ENCODE data around the gene MARCHF4. TPM values are rescaled to one million over a fixed set of nuclear protein-coding genes. Genes with fewer than 3 reads are reported as not detected.

Gene MARCHF4
- total and polyA plus RNA-seq, 2 of the 8 experiments (the other 6 are each of a cell fraction or from before 2014, with no cell fraction given): 1.9 to 2.9 TPM

- no peak overlapping the region for H3K9ac ChIP-seq (replicated peaks in 1 of 4; ENCODE audit: extremely low read depth in 1 of 4, low read depth in 3 of 4, low read length in 3 of 4)
- H3K56ac ChIP-seq (replicated peaks; ENCODE audit: insufficient read length, low read depth, low read length): no peak overlapping the region
- TF ChIP-seq FOSL1 (IDR thresholded peaks at IDR 0.05; ENCODE audit: insufficient read depth, low read depth, low read length) (no peak), ASH2L (IDR thresholded peaks at IDR 0.05; ENCODE audit: low read length) (no peak), NANOG (IDR thresholded peaks at IDR 0.05; ENCODE audit: insufficient read depth, low read depth, low read length, poor library complexity, severe bottlenecking) (no peak), BCL11A (IDR thresholded peaks at IDR 0.05; ENCODE audit: low read depth in 2 of 2, low read length in 2 of 2) (no peak), NRF1 (IDR thresholded peaks at IDR 0.05; ENCODE audit: low read depth, low read length) (no peak), PHF8 (conservative IDR thresholded peaks at IDR 0.05; ENCODE audit: low read depth, low read length) (no peak), RFX5 (IDR thresholded peaks at IDR 0.05; ENCODE audit: borderline replicate concordance, low read depth, low read length) (no peak), E2F6 (IDR thresholded peaks at IDR 0.05) (no peak), KDM1A (IDR thresholded peaks at IDR 0.05; ENCODE audit: borderline replicate concordance, low read length) (no peak), CEBPB (IDR thresholded peaks at IDR 0.05; ENCODE audit: low read depth, low read length) (no peak), TEAD4 (IDR thresholded peaks at IDR 0.05; ENCODE audit: low read depth, low read length) (no peak), SP4 (IDR thresholded peaks at IDR 0.05; ENCODE audit: low read length) (no peak)
- H2BK15ac ChIP-seq (ENCODE audit: low read length): no peak overlapping the region
- H3K4ac ChIP-seq (replicated peaks; ENCODE audit: insufficient read length, low read depth, low read length): no peak overlapping the region
- no peaks in the 10 kb centered on the region for H3K4me1 ChIP-seq (replicated peaks in 1 of 4; ENCODE audit: control insufficient read depth in 3 of 4, insufficient read depth in 4 of 4, low read length in 3 of 4)
- no peak overlapping the region for H3K23ac ChIP-seq (ENCODE audit: insufficient read length)
- ChIA-PET CTCF (ENCODE audit: partially characterized antibody) (interaction anchor here (0.8 to 1.9 kb wide), 5 partner anchors 9 to 135 kb away, joined by 3 to 7 read pairs (median 3); no protein-coding TSS in a partner anchor), POLR2A (ENCODE audit: partially characterized antibody) (no interaction called here)
- H4K91ac ChIP-seq (replicated peaks; ENCODE audit: insufficient read length, low read length): no peak overlapping the region
- no peaks in the 10 kb centered on the region; the same call in 1 of the 2 replicates for H3K79me1 ChIP-seq (ENCODE audit: low read depth, low read length)
- H4K5ac ChIP-seq (ENCODE audit: insufficient read length, low read depth, low read length): no peak overlapping the region
- H2BK20ac ChIP-seq (ENCODE audit: low read length): no peak overlapping the region
- H2BK5ac ChIP-seq (ENCODE audit: low read depth, low read length): no peak overlapping the region
- no peak for DNase-seq (ENCODE audit: low read depth in 1 of 2, low spot score in 2 of 2)
- H3K18ac ChIP-seq (ENCODE audit: extremely low read depth, low read length): no peak overlapping the region
- 100% methylated on average over 1 of the region's 1 CpG; no CpG with 5 or more reads in 1 of the 2 experiments for WGBS, 2 experiments (ENCODE audit: extremely low coverage in 1 of 2, insufficient coverage in 1 of 2, insufficient read length in 1 of 2, insufficient replicate concordance in 2 of 2, low coverage in 1 of 2, low lambda C conversion rate in 2 of 2, missing lambda C conversion rate in 1 of 2)
- no peak overlapping the region for H3K4me2 ChIP-seq (ENCODE audit: insufficient read depth in 1 of 2, low read depth in 2 of 2, low read length in 2 of 2)
- FAIRE-seq: no peak
- no peaks in the 10 kb centered on the region for H3K9me3 ChIP-seq (ENCODE audit: insufficient read depth in 2 of 2, low read depth in 1 of 2, low read length in 1 of 2)
- no peak overlapping the region for H2BK12ac ChIP-seq (ENCODE audit: low read depth, low read length)
- H3K4me3 ChIP-seq (ENCODE audit: extremely low read depth in 1 of 4, insufficient read depth in 2 of 4, low read depth in 3 of 4, low read length in 4 of 4): no peak overlapping the region
- H4K20me1 ChIP-seq (replicated peaks in 1 of 2; ENCODE audit: control insufficient read depth in 1 of 2, insufficient read depth in 2 of 2, low read length in 2 of 2): no peaks in the 10 kb centered on the region
- H3K27ac ChIP-seq (ENCODE audit: low read depth, low read length): no peak overlapping the region
- no peak overlapping the region for H2AK5ac ChIP-seq (ENCODE audit: low read depth, low read length)
- H3K14ac ChIP-seq (ENCODE audit: insufficient read length): no peak overlapping the region
- no peaks in the 10 kb centered on the region for H3K79me2 ChIP-seq (ENCODE audit: control insufficient read depth in 1 of 2, insufficient read depth in 2 of 2, low read length in 2 of 2)
- H3K23me2 ChIP-seq (ENCODE audit: low read depth, low read length): no peaks in the 10 kb centered on the region
- H2BK120ac ChIP-seq (replicated peaks; ENCODE audit: low read depth, low read length): no peak overlapping the region
- H3K36me3 ChIP-seq (ENCODE audit: control insufficient read depth in 2 of 4, insufficient read depth in 4 of 4, low read length in 3 of 4): peaks cover 2 to 25% (median 6%) of the 10 kb centered on the region in 4 experiments; a peak in 3 of 8 replicates
- no peak overlapping the region for H2AFZ ChIP-seq (ENCODE audit: low read length)
- no peaks in the 10 kb centered on the region for H3K27me3 ChIP-seq (replicated peaks in 1 of 4; ENCODE audit: control insufficient read depth in 3 of 4, extremely low read depth in 1 of 4, insufficient read depth in 3 of 4, low read length in 3 of 4)
- no peak overlapping the region for H4K8ac ChIP-seq (ENCODE audit: extremely low read depth, insufficient read depth, low read length)
Measured at GRCh38 chr2:216418981-216419380, 46.7 kb upstream of the MARCHF4 start.

Measured in H1 (cell line).